ENCODE data around the gene NRG3.

GRCh38 chr10:82742898-82743297 lies 867.9 kb downstream of the NRG3 start:
- TF ChIP-seq EP300 (IDR thresholded peaks at IDR 0.05; ENCODE audit: low read depth) (no peak), CTCF (IDR thresholded peaks at IDR 0.05) (no peak)

All from transverse colon (tissue), 3 donors.